AG08396 (cell line): ENCODE results near the gene ABLIM2.

Experiments used
- DNase-seq: peaks from one replicate; pipeline ENCODE4 v3.0.0; 2012; ENCODE audit warnings: low spot score, mixed read lengths

Gene ABLIM2

DNA sequence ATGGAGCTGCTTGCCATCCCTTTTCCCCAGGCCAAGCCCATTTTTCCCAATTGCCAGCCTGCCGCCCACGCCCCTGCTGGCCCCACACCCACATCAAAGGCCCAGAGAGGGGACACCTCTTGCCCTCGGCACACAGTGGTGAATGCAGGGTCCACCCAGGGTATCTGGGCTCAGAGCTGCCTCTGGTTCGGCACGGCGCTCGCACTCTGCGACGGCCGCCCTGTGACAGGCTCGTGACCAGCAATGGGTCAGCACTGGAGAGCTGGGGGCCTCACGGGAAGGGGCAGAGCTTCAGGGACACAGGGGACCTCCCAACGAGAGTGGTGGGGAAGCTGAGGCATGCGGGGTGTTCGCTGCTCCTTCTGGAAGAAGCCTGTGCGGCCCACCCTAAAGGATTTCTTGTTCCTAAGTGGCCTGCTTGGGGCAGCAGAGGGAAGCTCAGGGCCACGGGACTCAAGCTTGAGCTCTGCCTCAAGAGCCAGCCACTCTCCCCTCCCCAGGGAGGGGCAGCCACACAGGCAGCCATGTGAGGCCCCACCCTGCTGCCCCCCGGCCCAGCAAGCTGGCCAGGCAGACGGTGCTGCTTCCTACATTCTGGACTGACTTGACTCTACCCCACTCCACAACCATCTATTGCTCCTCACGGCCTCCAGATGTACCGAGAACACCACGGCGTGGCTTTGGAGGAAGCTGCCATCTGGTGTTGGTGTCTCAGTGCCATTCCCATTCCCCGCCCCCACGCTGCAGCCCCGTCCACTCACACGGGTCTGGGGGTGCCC lies 73.7 kb downstream of the ABLIM2 start:
- DNase-seq, result no peak

DNA sequence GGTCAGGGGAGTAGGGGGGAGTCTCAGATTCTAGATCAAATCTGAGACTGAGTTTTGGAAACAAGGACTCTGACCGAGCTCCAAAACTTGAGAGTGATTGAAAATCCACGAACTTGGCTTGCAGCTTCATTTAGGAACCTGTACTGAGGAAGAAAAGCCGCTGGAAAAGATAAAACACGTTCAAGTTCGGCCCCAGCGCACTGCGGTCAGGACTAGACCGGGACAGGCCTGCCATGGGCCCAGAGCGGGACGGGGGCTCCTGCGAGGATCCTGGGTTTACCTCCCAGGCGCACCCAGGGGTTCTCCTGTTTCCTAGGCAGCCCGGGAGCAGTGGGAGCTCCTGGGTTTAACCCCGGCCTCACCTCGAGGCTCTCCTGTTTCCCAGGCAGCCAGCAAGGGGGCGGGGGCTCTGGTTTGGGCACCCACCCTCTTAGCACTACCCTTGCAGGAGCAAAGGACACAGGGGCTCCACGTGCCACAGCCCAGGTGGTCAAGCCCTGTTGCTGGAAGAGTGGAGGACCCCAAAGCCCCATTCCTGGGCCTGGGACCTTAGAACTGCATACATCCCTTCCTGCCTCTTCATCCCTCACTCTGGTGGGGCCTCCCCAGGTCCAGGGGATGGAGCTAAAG lies 74.5 kb downstream of the ABLIM2 start:
- DNase-seq, result no peak

DNA sequence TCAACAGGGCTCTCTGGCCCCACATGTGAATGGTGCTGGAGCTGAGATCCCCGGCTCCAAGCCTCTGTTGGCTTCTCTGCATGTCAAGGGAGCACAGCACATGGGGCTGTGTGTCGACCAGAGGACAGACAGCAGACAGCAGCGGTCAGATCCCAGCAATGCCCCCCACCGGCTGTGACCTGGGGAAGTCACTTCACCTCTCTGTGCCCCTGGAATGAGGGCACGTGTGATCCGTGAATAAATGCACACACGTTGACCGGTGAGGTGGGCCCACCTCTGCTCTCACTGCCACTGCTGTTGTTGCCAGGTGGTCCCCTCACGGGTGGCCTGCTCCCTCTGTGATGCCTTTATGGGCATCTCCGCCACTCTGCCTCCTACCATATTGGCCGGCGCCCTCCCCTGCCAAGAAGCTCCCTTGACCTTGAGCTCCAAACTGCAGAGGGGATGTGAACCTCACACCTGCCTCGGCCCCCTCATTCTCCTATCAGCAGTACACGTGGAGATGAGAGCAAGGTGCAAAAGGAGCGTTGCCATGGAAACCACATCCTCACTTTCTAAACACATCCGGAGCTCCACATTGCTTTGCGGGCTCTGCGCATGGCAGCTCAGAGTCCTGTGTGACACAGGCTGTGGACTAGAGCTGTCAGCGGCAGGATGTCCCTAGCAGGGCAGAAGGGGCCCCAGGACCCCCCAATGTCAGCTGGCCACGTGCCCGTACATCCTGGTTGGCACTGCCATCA lies 75.4 kb downstream of the ABLIM2 start:
- DNase-seq, result no peak

DNA sequence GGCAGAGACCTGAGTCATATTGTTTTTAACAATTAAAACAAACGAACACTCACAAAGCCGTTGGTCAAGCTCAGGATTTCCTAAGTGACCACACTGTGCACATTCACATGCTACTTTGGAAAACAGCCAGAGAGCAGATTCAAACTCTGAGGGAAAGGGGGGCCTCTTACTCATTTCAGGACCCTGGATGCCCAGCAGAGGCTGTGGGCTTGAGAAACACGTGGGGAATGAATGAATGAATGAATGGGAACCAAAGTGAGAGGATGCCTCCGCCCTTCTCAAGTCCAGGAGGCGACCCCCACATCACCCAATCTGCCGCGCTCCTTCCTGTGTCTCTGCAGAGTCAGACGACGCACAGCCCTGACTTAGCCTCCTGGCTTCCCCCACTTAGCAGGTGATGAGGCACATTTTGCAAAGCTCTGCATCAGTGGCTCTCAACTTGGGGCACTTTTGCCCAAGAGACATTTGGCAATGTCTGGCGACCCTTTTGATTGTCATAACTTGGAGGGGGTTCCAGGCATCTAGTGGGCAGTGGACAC lies 76.0 kb downstream of the ABLIM2 start:
- DNase-seq, result no peak

GRCh38 chr4:8081621-8082516 lies 76.7 kb downstream of the ABLIM2 start:
- no peak for DNase-seq

- DNase-seq, result no peak
These were observed 77.4 kb downstream of the ABLIM2 start for GRCh38 chr4:8081171-8081570.

GRCh38 chr4:8080754-8081065 lies 77.9 kb downstream of the ABLIM2 start:
- no peak for DNase-seq

DNA sequence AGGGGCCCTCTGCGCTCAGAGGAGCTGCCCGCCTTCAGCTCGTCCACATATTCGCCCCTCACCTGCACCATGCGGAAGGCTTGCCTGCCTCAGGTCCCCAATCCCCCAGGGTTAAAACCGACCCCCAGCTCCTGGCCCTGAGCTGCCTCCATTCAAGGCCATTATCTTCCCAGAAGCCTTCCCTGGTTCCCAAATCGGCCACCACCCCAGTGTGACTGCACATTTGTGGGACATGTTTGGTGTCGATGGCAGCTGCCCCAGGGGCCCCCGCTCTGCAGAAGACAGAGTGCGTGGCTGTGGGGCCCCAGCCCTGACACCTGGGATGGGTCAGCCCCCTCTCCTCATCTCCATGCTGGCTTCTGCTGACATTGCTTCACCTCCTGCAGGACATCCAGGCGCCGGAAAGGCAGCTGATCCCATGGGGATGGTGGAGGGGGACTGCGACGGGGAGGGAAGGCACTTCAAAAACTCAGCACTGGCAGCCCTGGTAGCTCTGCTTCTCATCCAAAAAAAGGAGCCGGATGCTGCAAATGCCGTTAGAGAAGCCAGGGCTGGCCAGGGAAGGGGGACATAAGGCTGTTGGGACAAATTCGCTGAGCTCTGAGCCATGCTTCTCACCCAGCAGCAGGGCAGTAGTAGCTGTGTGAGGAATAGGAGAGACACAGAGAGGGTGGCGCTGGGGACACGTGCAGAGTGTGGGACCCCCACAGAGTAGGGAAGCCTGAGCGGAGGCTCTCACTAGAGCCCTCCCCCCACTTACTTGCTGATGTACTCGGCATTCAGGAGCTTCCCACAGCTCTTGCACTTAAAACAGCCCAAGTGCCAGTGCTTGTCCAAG lies 78.5 kb downstream of the ABLIM2 start:
- DNase-seq, result no peak

DNA sequence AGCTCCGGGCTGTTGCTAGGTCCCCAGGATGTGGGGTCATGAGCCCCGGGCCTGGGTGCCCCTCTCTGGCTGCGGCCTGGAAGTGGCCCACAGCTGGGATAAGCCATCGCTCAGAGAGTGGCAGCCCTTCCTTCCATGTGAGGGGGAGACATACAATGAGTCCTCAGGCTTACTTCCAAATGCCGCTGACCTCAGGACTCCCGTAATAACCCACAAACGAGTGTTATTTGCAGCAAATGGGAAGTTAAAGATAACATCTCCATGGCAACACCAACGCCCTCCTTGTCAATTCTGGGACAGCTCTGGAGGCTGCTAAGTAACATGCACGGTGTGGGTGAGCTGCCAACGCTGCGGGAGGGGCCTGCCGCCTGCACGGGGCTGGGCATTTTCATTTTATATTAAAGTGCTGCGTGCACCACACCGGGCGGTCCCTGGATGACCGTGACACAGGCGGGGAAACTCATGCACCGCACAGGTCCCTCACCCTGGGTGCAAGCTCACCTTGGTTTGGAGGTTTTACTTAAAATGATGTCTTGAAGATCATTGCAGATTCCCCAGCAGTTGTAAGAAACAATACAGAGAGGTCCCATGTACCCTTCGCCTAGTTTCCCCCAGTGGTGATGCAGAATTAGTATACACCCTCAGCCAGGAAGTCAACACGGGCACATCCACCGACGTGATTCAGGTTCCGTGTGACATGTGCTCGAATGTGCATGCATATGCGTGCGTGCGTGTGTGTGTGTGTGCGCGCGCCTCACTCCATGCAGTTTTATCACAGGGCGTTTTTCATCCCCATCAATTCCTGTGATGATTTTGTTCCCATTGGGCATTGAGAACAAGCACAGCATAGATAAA lies 79.4 kb downstream of the ABLIM2 start:
- DNase-seq, result no peak

DNA sequence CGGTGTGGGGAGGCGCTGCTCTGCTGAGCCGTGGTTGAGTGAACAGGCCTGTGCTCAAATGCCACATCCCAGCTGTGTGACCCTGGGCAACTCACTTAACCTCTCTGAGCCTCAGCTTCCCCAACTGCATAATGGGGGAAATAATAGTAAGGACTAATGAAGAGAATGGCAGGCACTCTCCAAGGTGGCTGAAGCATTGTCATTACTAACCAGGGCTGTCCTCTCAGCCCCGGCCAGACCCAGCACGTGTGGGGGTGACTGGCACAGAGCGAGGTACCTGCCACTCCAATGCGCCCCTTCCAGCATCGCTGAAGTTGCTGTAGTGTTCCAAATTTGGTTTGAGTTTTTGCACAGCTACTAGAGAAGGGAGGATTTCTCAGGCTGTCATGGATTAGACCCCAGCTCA lies 80.0 kb downstream of the ABLIM2 start:
- no peak for DNase-seq

DNA sequence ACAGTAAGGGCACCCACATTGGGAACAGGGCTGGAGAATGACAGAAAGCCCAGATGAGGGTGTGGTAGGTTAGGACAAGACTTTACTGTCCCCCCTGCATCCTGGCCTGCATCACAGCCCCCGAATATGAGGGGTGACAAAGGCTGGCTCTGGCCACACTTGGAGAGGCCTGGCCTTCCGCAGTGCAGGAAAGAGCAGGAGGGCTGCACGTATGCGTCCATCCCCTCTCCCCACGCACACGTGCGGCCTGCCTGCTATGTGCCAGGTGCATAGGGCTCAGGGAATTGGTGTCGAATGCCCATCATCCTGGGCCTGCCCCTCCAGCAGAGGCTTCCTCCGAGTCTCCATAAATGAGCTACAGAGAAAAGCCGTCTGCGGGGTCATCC lies 80.5 kb downstream of the ABLIM2 start:
- DNase-seq, result no peak

DNA sequence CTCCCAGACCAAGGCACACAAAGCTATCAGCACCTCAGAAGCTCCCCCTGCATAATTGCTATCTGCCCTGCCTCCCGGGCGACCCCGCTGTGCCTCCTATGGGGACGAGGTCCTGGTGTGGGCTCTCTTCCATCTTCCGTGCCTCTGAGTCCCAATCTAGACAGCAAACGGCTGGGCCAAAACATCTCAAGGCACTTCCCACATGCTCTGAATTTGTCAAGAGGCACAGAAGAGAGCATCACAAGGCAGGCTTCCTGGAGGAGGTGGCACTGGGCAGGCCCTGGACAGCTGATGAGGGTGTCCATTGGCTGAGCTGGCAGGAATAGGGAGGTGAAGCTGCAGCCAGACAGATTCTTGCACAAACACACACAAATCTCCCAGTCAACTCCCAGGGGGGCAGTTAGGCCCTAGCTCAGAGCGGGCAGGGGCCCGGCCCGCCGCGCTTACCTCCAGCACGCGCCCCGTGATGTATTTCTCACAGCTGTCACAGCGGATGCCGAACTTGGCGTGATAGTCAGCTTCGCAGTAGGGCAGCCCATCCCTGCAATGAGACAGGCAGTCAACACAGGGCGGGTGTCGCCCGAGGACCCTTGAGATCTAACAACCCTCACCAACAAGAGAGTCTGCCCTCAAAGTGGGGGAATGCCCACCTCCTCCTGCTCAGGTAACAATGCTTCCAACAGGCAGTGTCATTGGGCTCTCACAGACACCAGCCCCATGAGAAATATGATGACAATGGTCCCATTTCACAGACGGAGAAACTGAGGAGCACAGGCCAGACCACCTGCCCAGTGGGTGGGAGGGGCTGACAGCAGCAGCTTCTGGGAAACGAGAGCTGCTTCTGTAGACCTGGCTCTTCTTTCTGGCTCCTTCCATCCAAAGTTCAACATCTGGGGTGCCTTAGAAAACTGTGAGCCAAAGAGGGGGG lies 81.2 kb downstream of the ABLIM2 start:
- no peak for DNase-seq

DNA sequence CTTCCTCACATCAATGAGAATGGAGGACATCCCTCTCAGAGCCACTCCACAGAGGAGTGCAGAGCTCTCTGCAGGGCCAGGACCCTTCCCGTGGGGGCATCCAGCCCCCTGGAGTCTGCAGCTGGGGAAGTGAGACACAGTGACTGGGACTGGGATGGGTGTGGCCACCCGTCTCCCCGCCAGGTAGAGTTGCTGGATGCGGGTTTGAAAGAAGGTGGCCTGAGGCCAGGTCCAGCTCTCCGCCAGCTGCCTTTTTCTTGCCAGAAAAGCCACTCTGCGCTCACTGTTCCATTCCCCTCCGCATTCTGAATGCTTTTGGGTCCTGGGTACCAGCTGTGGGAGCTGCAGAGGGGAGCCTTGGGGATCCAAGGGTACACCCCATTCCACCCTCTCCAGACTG lies 82.6 kb downstream of the ABLIM2 start:
- DNase-seq, result no peak

GRCh38 chr4:8073206-8073863 lies 85.3 kb downstream of the ABLIM2 start:
- no peak for DNase-seq

- no peak for DNase-seq
These were observed 86.2 kb downstream of the ABLIM2 start for GRCh38 chr4:8072235-8072968.

DNA sequence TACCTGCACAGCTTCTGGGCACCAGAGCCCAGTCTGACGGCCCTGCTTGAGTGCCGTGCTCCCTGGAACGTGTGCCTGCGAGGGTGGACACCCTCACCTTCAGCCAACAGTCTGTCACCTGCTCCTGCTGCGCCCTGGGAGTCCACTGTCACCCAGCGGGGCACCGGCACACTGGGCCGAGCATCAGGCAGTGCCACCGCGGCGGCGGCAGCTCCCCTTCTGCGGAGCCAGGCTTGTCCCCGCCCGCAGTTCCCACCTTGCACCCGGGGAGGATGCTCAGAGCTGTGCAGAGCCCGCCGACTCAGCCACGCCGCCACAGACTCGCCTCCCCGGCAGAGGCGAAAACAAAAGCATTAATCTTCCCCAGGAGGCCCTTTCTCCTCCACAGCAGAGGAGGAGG lies 86.8 kb downstream of the ABLIM2 start:
- no peak for DNase-seq
